ENCODE measurements around the gene C6orf52. TPM values are rescaled to one million over a fixed set of nuclear protein-coding genes. Genes with fewer than 3 reads are reported as not detected.
A peak's percentile ranks its signal among the peaks of the same experiment; 100 is the strongest.

The C6orf52 gene
- total and polyA plus RNA-seq, 2 of the 13 experiments (the other 11 are each of a cell fraction or from before 2014, with no cell fraction given), result 0.50 to 0.53 TPM

DNA sequence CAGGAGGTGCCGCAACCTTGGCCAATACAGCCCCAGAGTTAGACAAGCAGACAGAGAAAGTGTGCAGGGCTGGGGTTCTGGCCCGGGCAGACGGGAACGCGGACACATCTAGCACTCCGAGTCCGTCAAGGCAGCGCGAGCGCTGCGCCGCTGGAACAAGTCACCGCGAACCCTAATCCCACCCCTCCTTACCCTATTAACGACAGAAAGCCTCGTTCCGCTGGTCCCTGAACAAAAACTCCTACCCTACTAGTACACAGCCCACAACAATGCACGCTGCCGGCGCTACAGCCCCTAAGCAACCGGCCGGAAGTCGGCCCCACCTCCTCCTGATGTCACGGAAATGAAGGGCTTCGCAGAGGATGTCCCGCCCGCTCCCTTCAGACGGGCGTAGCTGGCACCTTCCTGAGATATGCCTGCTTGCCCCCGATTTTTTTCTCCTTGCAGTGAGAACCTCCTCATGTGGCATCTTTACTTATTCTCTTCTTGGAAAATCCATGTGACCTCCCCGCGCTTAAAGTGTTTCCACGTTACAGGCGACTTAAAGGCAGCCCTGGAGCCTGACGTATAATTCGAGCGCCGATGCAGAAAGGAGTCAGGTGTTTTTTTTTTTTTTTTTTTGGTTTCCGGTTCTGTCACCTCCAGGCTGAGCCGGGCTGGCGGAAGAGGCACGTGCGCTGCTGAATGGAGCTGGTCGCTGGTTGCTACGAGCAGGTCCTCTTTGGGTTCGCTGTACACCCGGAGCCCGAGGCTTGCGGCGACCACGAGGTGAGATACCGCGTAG lies at the start of gene C6orf52, which contains the start of gene PAK1IP1 (continued):
- TF ChIP-seq, protein P1, sequence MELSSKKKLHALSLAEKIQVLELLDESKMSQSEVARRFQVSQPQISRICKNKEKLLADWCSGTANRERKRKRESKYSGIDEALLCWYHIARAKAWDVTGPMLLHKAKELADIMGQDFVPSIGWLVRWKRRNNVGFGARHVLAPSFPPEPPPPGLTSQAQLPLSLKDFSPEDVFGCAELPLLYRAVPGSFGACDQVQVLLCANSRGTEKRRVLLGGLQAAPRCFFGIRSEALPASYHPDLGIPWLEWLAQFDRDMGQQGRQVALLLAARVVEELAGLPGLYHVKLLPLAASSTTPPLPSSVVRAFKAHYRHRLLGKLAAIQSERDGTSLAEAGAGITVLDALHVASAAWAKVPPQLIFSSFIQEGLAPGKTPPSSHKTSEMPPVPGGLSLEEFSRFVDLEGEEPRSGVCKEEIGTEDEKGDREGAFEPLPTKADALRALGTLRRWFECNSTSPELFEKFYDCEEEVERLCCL (CRISPR knock-in tag; IDR thresholded peaks at IDR 0.05; ENCODE audit: borderline replicate concordance), result no peak
- peak; percentile 86 for TF ChIP-seq NFKB2 (CRISPR knock-in tag; IDR thresholded peaks at IDR 0.05; ENCODE audit: borderline replicate concordance)
- TF ChIP-seq FOXP1 (IDR thresholded peaks at IDR 0.05), result no peak
- TF ChIP-seq FOXP1 (CRISPR knock-in tag; IDR thresholded peaks at IDR 0.05), result no peak
- no peak for TF ChIP-seq CHD4 (IDR thresholded peaks at IDR 0.05; ENCODE audit: borderline replicate concordance, low read length)
- no peak for TF ChIP-seq ZBTB10 (CRISPR knock-in tag; IDR thresholded peaks at IDR 0.05; ENCODE audit: borderline replicate concordance)
- peak; percentile 68; the same call in 1 of the 2 replicates for TF ChIP-seq ZNF704 (CRISPR knock-in tag; IDR thresholded peaks at IDR 0.05; ENCODE audit: borderline replicate concordance)
- peak; percentile 94; the same call in 1 of the 2 replicates for TF ChIP-seq KLF12 (CRISPR knock-in tag; IDR thresholded peaks at IDR 0.05; ENCODE audit: borderline replicate concordance)
- TF ChIP-seq HOXD1 (CRISPR knock-in tag; IDR thresholded peaks at IDR 0.05), result peak; percentile 57; the same call in 1 of the 2 replicates
- no peak for TF ChIP-seq ATM (IDR thresholded peaks at IDR 0.05; ENCODE audit: borderline replicate concordance)
- TF ChIP-seq, protein P2, sequence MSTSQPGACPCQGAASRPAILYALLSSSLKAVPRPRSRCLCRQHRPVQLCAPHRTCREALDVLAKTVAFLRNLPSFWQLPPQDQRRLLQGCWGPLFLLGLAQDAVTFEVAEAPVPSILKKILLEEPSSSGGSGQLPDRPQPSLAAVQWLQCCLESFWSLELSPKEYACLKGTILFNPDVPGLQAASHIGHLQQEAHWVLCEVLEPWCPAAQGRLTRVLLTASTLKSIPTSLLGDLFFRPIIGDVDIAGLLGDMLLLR (CRISPR knock-in tag; IDR thresholded peaks at IDR 0.05), result peak; percentile 98; the same call in 1 of the 2 replicates
- peak; percentile 44; the same call in 1 of the 2 replicates for TF ChIP-seq SOX5 (CRISPR knock-in tag; IDR thresholded peaks at IDR 0.05; ENCODE audit: borderline replicate concordance)
- no peak; the same call in 1 of the 2 replicates for TF ChIP-seq HES4 (CRISPR knock-in tag; IDR thresholded peaks at IDR 0.05; ENCODE audit: borderline replicate concordance)
- TF ChIP-seq KDM6A (CRISPR knock-in tag; IDR thresholded peaks at IDR 0.05; ENCODE audit: low read depth), result no peak
- TF ChIP-seq, protein P3, sequence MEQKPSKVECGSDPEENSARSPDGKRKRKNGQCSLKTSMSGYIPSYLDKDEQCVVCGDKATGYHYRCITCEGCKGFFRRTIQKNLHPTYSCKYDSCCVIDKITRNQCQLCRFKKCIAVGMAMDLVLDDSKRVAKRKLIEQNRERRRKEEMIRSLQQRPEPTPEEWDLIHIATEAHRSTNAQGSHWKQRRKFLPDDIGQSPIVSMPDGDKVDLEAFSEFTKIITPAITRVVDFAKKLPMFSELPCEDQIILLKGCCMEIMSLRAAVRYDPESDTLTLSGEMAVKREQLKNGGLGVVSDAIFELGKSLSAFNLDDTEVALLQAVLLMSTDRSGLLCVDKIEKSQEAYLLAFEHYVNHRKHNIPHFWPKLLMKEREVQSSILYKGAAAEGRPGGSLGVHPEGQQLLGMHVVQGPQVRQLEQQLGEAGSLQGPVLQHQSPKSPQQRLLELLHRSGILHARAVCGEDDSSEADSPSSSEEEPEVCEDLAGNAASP (CRISPR knock-in tag; IDR thresholded peaks at IDR 0.05; ENCODE audit: borderline replicate concordance), result peak; percentile 34; the same call in 1 of the 2 replicates
- TF ChIP-seq ZNF878 (CRISPR knock-in tag; IDR thresholded peaks at IDR 0.05), result no peak
- TF ChIP-seq HOXA9 (CRISPR knock-in tag; IDR thresholded peaks at IDR 0.05; ENCODE audit: borderline replicate concordance), result no peak
- no peak for TF ChIP-seq TRAFD1 (CRISPR knock-in tag; IDR thresholded peaks at IDR 0.05; ENCODE audit: borderline replicate concordance)
- TF ChIP-seq ZNF83 (CRISPR knock-in tag; IDR thresholded peaks at IDR 0.05; ENCODE audit: borderline replicate concordance), result no peak
- TF ChIP-seq ZNF460 (CRISPR knock-in tag; IDR thresholded peaks at IDR 0.05; ENCODE audit: borderline replicate concordance), result no peak; the same call in 1 of the 2 replicates
